HG03135 (cell line): Measurements from ENCODE around the gene GNPAT.

ENCODE experiments used
- ATAC-seq: cut with Tn5 transposase; IDR thresholded peaks from one replicate; pipeline ENCODE4 v1.9.1; 2021; ENCODE audit warnings: mild to moderate bottlenecking, moderate library complexity; ENCODE audit not compliant: unreplicated experiment

Gene GNPAT

GRCh38 chr1:231241750-231242149, 738 bp downstream of the GNPAT start:
- peak; percentile 24 for ATAC-seq

GRCh38 chr1:231242516-231243198, 1.6 kb downstream of the GNPAT start:
- no peak for ATAC-seq

- ATAC-seq: no peak
Measured at GRCh38 chr1:231248778-231249177, 7.8 kb downstream of the GNPAT start.

DNA sequence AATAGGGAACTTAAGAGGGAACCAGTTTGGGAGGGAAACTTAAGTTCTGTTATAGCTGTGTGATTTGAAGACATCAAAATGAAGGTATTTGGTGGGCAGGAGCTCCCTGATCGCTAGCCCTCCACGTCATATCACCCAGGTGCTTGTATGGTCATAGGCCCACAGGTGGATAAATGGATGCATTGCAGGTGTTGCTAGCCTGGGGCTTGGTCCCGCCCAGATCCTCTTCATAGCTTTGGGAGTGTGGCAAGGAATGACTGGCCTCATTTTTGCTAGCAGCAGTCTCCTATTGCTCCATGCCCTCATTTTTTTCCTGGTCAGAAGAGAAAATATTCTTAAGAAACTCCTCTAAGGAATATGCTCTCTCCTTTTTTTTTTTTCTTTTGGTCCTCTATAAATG, 11.3 kb downstream of the GNPAT start:
- ATAC-seq: no peak

GRCh38 chr1:231260351-231260750, 19.3 kb downstream of the GNPAT start:
- ATAC-seq: no peak

DNA sequence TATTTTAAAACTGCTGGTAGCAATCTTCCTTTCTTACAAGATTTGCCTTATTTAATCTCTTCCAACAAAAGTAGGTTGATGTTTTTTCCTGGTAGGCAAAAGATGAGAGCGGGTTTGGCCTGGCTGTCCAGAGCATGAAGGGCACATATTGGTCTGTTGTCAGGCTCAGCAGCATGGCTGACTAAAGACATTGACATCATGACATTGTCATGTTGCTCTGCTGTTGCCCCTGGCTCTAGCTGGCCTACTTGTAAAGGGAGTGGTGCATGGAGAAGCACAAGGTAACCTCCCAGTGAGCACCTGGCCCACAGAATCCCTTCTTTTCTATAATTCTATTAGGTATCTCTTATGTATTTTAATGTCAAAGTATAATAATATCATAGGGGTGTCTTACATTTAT, 23.6 kb downstream of the GNPAT start:
- ATAC-seq: no peak

DNA sequence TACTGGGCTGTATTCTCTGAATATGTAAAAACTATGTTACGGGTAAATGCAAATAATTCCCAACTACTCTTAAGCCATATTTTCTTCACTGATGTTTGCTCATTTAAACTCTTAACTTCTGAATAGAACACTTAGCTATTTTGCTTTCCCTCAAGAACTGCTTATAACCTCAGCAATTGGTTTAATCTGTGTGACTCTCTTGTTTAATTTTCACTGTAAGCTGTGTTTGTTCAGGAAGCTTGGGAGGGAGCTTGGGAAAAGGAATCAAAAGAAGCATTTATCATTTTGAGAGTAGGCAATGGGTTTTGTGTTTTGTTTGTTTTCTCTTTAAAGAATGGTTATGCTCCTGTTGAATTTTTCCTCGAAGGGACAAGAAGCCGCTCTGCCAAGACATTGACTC, 24.4 kb downstream of the GNPAT start:
- no peak for ATAC-seq

DNA sequence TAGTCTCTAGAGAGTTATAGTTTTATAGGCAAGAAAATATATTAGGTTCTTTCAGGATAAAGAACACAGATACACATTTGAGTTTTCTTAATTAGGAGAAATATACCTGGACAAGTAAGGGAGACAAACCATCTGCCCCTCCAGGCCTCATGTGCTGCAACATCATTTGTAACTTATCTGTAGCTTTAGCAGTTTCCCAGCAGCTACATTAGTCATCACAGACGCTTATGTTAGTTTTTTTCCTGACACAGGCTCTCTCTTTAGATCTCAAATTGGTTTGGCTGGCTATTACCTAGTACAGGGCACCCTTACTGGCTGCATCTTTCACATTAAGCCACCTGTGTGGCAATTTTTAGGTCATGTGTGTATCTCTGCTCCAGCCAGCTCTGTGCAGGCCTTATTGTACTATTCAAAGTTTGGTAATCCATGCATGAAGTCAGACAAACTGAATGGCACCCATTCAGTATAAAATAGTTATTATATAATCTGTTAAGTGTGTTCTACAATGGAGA, 25.9 kb downstream of the GNPAT start:
- no peak for ATAC-seq

DNA sequence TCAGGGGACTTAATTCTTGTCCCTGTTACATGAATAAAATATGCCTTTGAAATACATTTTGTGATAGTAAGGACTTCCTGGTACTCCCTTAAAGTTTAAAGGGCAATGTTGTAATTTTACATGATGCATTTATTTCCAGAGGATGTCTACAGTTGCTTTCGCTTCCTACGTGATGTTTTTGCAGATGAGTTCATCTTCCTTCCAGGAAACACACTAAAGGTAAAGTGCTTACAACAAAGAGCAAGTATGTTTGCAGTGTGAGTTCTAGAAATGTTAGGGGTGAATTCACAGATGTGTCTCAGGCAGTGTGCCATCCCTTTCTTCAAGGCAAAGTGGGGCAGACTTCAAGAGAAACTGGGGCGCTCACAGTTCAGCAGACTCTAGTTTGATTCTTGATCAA, 31.2 kb downstream of the GNPAT start:
- ATAC-seq: no peak

GRCh38 chr1:231272880-231273279, 31.9 kb downstream of the GNPAT start:
- no peak for ATAC-seq

- ATAC-seq: no peak
Measured at GRCh38 chr1:231274119-231274825, 33.3 kb downstream of the GNPAT start.

GRCh38 chr1:231278100-231278790, 37.2 kb downstream of the GNPAT start:
- ATAC-seq: no peak

- no peak for ATAC-seq
Measured at GRCh38 chr1:231279081-231279480, 38.1 kb downstream of the GNPAT start.

DNA sequence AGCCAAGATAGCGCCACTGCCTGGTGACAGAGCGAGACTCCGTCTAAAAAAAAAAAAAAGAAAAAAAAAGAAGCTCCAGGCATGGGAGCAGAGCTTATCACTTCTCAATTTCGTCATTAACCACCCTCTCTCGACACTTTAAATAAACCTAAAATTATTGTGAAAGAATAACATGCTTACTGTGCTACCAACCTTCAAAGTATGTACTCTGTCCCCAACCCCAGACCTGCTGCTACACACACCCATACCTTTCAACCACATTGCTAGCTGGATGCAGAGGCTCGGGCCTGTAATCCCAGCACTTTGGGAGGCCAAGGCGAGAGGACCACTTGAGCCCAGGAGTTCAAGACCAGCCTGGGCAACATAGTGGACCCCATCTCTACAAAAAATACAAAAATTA, 38.7 kb downstream of the GNPAT start:
- ATAC-seq: no peak

- ATAC-seq: no peak
Measured at GRCh38 chr1:231284441-231284840, 43.4 kb downstream of the GNPAT start.

DNA sequence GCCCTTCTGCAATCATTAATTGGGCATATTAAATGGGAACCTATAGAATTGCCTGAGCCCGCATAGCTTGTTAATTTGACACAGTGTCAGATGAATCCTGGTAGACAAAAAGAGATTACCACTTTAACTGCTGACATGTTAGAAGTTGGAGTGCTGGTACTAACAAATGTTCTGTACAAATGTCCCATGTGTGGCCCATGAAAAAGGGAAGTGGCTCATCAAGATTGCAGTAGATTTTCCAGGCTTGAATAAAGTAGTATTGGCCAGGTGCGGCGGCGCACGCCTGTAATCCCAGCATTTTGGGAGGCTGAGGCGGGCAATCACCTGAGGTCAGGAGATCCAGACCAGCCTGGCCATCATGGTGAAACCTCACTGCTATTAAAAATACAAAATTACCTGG, 45.6 kb downstream of the GNPAT start:
- no peak for ATAC-seq

DNA sequence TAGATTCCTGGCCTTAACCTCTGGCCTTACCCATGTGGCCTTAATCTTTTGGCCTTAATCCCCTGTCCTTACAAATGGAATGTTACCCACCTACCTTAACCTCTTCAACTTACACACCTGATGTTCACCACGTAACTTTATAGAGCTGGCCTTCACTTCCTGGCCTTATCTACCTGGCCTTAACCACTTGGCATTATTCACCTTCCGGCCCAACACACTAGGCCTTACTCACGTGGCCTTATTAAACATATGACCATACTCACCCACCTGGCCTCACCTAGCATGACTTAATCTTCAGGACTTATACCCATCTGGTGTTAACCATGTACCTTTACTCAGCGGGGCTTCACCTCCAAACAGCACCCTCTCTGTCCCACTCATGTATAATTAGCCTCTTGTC, 54.9 kb downstream of the GNPAT start:
- ATAC-seq: no peak

DNA sequence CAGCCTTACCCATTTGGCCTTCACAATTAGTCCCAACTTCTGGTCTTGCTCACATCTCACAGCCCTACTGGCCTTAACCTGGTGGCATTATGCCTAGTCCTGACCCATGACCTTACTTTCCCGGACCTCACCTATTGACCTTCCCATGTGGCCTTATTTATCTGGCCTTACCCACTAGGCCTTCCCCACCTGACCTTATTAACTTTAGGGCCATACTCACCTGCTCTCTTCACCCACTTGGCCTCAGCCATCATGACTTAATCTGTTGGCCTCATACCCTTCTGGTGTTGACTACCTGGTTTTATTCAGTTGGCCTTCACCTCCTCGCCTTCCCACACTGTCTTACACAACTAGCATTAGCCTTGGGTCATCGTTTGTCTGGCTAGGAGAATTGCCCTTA, 61.0 kb downstream of the GNPAT start:
- ATAC-seq: no peak

DNA sequence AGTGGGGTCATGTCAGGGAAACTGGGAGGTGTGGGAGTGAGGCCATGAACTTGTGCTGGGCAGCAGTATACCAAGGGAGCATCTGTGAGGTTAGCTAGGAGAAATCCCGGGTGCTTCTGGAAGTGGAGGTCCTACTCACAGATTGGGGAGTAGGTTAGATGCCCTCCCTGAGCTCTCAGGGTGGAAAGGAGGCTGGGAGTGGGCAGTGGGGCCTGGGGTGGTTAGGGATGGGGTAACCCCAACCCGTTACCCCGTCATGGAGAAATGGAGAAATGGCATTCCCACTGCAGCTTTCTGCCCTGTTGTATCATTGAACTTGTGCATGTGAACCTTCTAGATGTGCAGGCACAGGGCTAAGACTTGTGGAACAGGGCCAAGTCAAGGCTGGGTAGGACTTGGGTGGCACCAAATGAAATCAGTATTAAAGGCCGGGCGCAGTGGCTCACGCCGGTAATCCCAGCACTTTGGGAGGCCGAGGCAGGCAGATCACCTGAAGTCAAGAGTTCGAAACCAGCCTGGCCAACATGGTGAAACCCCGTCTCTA, 69.5 kb downstream of the GNPAT start:
- ATAC-seq: no peak

DNA sequence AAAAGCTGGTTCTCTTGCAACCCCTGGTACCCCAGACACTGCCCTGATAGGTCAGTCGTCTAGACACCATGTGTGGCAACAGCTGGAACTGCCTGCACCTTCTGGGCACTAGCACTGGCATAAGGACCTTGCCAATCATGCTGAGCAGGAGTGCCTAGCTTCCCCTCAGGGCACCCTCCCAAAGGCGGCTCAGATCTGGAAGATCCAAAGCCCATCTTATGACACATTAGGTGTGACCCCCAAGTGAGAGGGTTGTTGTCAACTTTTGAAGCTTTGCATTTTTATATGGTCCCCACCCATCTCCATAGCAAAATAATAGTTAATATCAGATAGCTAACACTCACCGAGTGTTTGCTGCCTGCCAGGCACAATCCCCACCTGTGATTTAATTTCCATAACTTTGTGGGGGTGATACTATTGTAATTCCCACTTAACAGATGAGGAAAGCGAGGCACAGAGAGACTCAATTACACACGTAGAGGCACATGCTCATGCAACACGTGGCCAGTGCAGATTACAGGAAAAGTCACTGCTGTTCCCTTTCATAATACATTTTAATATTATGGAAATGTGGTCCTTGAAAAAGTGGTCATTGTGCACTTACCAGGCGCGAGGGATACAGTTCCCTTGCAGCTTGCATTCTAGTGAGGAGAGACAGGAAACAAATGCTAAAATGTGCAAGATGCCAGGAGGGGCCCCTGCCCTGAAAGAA, 70.9 kb downstream of the GNPAT start:
- no peak for ATAC-seq

- no peak for ATAC-seq
Measured at GRCh38 chr1:231312432-231312788, 71.4 kb downstream of the GNPAT start.
